GM19099 (cell line): Measurements from ENCODE around the gene TMEM41B.

ENCODE experiments used
- POLR2A ChIP-seq: IDR thresholded peaks from 3 replicates; pipeline ENCODE4 v1.6.1; 2011; ENCODE audit warnings: low read depth; ENCODE audit not compliant: insufficient read length; ENCODE audit errors: extremely low read depth

TMEM41B gene

GRCh38 chr11:9304178-9304577, 10.2 kb downstream of the TMEM41B start:
- no peak for TF ChIP-seq POLR2A

- TF ChIP-seq POLR2A = no peak
Measured at GRCh38 chr11:9302448-9302847, 11.9 kb downstream of the TMEM41B start.

- no peak for TF ChIP-seq POLR2A
Measured at GRCh38 chr11:9301720-9302119, 12.7 kb downstream of the TMEM41B start.

GRCh38 chr11:9293646-9294045, 20.7 kb downstream of the TMEM41B start:
- TF ChIP-seq POLR2A = no peak

GRCh38 chr11:9285850-9286587, 28.4 kb downstream of the TMEM41B start:
- no peak for TF ChIP-seq POLR2A

- no peak for TF ChIP-seq POLR2A
Measured at GRCh38 chr11:9280655-9281301, 33.6 kb downstream of the TMEM41B start.

GRCh38 chr11:9277176-9277575, 37.2 kb downstream of the TMEM41B start:
- TF ChIP-seq POLR2A = no peak

- TF ChIP-seq POLR2A = no peak
Measured at GRCh38 chr11:9276571-9276970, 37.8 kb downstream of the TMEM41B start.

GRCh38 chr11:9274499-9275258, 39.7 kb downstream of the TMEM41B start:
- no peak for TF ChIP-seq POLR2A

- TF ChIP-seq POLR2A = no peak
Measured at GRCh38 chr11:9273376-9274336, 40.7 kb downstream of the TMEM41B start.

GRCh38 chr11:9269492-9270013, 44.8 kb downstream of the TMEM41B start:
- TF ChIP-seq POLR2A = no peak

- no peak for TF ChIP-seq POLR2A
Measured at GRCh38 chr11:9267680-9268079, 46.7 kb downstream of the TMEM41B start.

GRCh38 chr11:9266926-9267325, 47.5 kb downstream of the TMEM41B start:
- no peak for TF ChIP-seq POLR2A

GRCh38 chr11:9266132-9266736, 48.2 kb downstream of the TMEM41B start:
- no peak for TF ChIP-seq POLR2A

- TF ChIP-seq POLR2A = peak; percentile 34
Measured at GRCh38 chr11:9265211-9266131, 48.9 kb downstream of the TMEM41B start, which contains the start of gene DENND5A. DENND5A (minus strand) TSS chr11:9265350; CDS start chr11:9265069, 281 bp downstream.
